Thyroid gland (tissue), 4 donors: ENCODE data around the gene RSPH1.
"Not testable (repeated sequence)": the region's sequence is repeated elsewhere in the genome, so short reads cannot be mapped to it uniquely, and the experiment has no call there.

ENCODE experiments used
- POLR2A ChIP-seq, 2 donors: fragments of 450-650 bp; IDR thresholded peaks; one replicate each; pipeline ENCODE4 v1.6.1; 2017; ENCODE audit warnings: antibody characterized with exemption in 2 of 2, mild to moderate bottlenecking in 2 of 2, moderate library complexity in 1 of 2
- TF ChIP-seq, protein P1 (sequence below), 6 experiments: fragments of 200-600 bp in 3 of 6; fragments of 450-650 bp in 3 of 6; sonication (generic) in 3 of 6; IDR thresholded peaks; one replicate each; pipeline ENCODE4 v1.5.1; 2016 to 2019; ENCODE audit warnings: antibody characterized with exemption in 6 of 6, mild to moderate bottlenecking in 2 of 6, inconsistent platforms in 1 of 6, moderate library complexity in 1 of 6

DNA sequence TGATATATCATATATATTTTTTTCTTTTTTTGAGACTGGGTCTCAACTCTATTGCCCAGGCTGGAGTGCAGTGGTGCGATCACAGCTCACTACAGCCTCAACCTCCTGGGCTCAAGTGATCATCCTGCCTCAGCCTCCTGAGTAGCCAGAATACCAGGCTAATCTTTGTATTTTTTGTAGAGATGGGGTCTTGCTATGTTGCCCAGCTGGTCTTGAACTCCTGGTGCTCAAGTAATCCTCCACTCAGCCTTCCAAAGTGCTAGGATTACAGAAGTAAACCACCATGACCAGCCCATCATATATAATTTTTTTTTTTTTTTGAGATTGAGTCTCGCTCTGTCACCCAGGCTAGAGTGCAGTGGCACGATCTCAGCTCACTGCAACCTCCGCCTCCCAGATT lies 26.3 kb downstream of the RSPH1 start:
- TF ChIP-seq, protein P1, sequence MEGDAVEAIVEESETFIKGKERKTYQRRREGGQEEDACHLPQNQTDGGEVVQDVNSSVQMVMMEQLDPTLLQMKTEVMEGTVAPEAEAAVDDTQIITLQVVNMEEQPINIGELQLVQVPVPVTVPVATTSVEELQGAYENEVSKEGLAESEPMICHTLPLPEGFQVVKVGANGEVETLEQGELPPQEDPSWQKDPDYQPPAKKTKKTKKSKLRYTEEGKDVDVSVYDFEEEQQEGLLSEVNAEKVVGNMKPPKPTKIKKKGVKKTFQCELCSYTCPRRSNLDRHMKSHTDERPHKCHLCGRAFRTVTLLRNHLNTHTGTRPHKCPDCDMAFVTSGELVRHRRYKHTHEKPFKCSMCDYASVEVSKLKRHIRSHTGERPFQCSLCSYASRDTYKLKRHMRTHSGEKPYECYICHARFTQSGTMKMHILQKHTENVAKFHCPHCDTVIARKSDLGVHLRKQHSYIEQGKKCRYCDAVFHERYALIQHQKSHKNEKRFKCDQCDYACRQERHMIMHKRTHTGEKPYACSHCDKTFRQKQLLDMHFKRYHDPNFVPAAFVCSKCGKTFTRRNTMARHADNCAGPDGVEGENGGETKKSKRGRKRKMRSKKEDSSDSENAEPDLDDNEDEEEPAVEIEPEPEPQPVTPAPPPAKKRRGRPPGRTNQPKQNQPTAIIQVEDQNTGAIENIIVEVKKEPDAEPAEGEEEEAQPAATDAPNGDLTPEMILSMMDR (IDR thresholded peaks at IDR 0.05), result not testable (repeated sequence)
- TF ChIP-seq POLR2A (IDR thresholded peaks at IDR 0.05), result not testable (repeated sequence)
